ENCODE measurements around the gene SCGB1A1. TPM values are rescaled to one million over a fixed set of nuclear protein-coding genes. Genes with fewer than 3 reads are reported as not detected.

Gene SCGB1A1, protein sequence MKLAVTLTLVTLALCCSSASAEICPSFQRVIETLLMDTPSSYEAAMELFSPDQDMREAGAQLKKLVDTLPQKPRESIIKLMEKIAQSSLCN
- not detected in 5 replicates for total RNA-seq (2022; extraction: Qiagen RNA extraction; ENCODE audit: low read depth)

DNA sequence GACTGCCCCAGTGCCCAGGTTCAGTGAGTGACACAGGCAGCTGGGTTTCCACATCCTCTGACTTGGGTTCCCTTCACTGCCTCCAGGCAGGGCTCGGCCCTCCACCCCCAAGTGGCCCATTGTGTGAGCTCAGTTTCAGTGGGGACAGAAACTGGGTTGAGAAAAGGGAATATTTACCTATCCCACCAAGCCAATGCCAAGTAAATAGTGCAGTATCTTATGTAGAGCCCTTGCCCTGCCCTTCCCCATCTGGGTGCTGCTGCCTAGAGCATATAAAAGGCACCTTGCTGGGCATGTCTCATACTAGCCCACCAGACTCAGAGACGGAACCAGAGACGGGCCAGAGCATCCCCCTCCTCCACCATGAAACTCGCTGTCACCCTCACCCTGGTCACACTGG, at the start of gene SCGB1A1:
Gene SCGB1A1, plus strand, starts transcription at position 301 of the 400 bp plus-strand sequence. Its CDS starts 63 bp downstream, at position 364.

Other genes starting within 250 kb of the SCGB1A1 start
- not detected in 5 replicates for gene SCGB1D1, start 228.8 kb upstream of the SCGB1A1 start, total RNA-seq (2022; extraction: Qiagen RNA extraction; ENCODE audit: low read depth)
- not detected in 5 replicates for gene SCGB2A1, start 210.4 kb upstream of the SCGB1A1 start, total RNA-seq (2022; extraction: Qiagen RNA extraction; ENCODE audit: low read depth)
- gene SCGB1D2, start 176.8 kb upstream of the SCGB1A1 start, total RNA-seq (2022; extraction: Qiagen RNA extraction; ENCODE audit: low read depth): not detected in 5 replicates
- gene SCGB2A2, start 148.9 kb upstream of the SCGB1A1 start, total RNA-seq (2022; extraction: Qiagen RNA extraction; ENCODE audit: low read depth): not detected in 5 replicates
- gene SCGB1D4, start 120.0 kb upstream of the SCGB1A1 start, total RNA-seq (2022; extraction: Qiagen RNA extraction; ENCODE audit: low read depth): not detected in 5 replicates
- gene ASRGL1, start 81.6 kb upstream of the SCGB1A1 start, total RNA-seq (2022; extraction: Qiagen RNA extraction; ENCODE audit: low read depth): 9.6 to 14.9 TPM (median 13.6 TPM) in 5 replicates
- gene AHNAK, start 127.8 kb downstream of the SCGB1A1 start, total RNA-seq (2022; extraction: Qiagen RNA extraction; ENCODE audit: low read depth): 167 to 211 TPM (median 191 TPM) in 5 replicates
- 1,927 to 2,090 TPM (median 2,005 TPM) in 5 replicates for gene EEF1G, start 154.9 kb downstream of the SCGB1A1 start, total RNA-seq (2022; extraction: Qiagen RNA extraction; ENCODE audit: low read depth)
- 11.7 to 16.4 TPM (median 14.8 TPM) in 5 replicates for gene TUT1, start 172.5 kb downstream of the SCGB1A1 start, total RNA-seq (2022; extraction: Qiagen RNA extraction; ENCODE audit: low read depth)
- gene MTA2, start 182.8 kb downstream of the SCGB1A1 start, total RNA-seq (2022; extraction: Qiagen RNA extraction; ENCODE audit: low read depth): 87.0 to 95.9 TPM (median 89.9 TPM) in 5 replicates
- gene EML3, start 193.7 kb downstream of the SCGB1A1 start, total RNA-seq (2022; extraction: Qiagen RNA extraction; ENCODE audit: low read depth): 17.4 to 24.3 TPM (median 23.3 TPM) in 5 replicates
- gene ROM1, start 194.2 kb downstream of the SCGB1A1 start, total RNA-seq (2022; extraction: Qiagen RNA extraction; ENCODE audit: low read depth): 4.0 to 5.3 TPM (median 4.4 TPM) in 5 replicates
- gene B3GAT3, start 203.0 kb downstream of the SCGB1A1 start, total RNA-seq (2022; extraction: Qiagen RNA extraction; ENCODE audit: low read depth): 46.5 to 57.3 TPM (median 51.6 TPM) in 5 replicates
- gene GANAB, start 227.6 kb downstream of the SCGB1A1 start, total RNA-seq (2022; extraction: Qiagen RNA extraction; ENCODE audit: low read depth): 260 to 286 TPM (median 272 TPM) in 5 replicates
- gene INTS5, start 234.3 kb downstream of the SCGB1A1 start, total RNA-seq (2022; extraction: Qiagen RNA extraction; ENCODE audit: low read depth): 18.1 to 23.5 TPM (median 21.1 TPM) in 5 replicates
- gene C11orf98, start 246.2 kb downstream of the SCGB1A1 start, total RNA-seq (2022; extraction: Qiagen RNA extraction; ENCODE audit: low read depth): 134 to 147 TPM (median 144 TPM) in 5 replicates
- 12.2 to 16.7 TPM (median 15.5 TPM) in 5 replicates for gene CSKMT, start 246.3 kb downstream of the SCGB1A1 start, total RNA-seq (2022; extraction: Qiagen RNA extraction; ENCODE audit: low read depth)

All from A549 treated with DMSO at 1 μM for 4 hours (cell line).